OCI-LY7 (cell line): ENCODE measurements around the gene AFDN. TPM values are rescaled to one million over a fixed set of nuclear protein-coding genes. Genes with fewer than 3 reads are reported as not detected.

ENCODE experiments used
- BruUV-seq: library from RNA; stranded (reverse); fragments of 400-500 nt; replicated peaks from 2 replicates; lab custom pipeline; 2021; lab: Mats Ljungman, UMichigan
- CTCF ChIA-PET: fragments of 300-600 bp; sonication (Branson Sonifier 250); formaldehyde crosslinking; loops from one replicate; lab custom pipeline; 2022; ENCODE audit warnings: antibody characterized with exemption; ENCODE audit not compliant: unreplicated experiment; lab: Charles Lee
- POLR2A ChIA-PET: fragments of 300-600 bp; sonication (Branson Sonifier 250); formaldehyde crosslinking; loops from one replicate; lab custom pipeline; 2022; ENCODE audit warnings: antibody characterized with exemption; lab: Charles Lee
- DNase-seq: peaks from one replicate; pipeline ENCODE4 v3.0.0-alpha.2; 2015; ENCODE audit warnings: low spot score
- H2AFZ ChIP-seq: fragments of 200-600 bp; sonication (generic), shearing (Covaris generic); 2 replicates; pipeline ENCODE4 v1.6.1; 2014; ENCODE audit warnings: mild to moderate bottlenecking, antibody characterized with exemption, low read length, moderate library complexity
- H3K27ac ChIP-seq: fragments of 200-600 bp; sonication (generic); 2 replicates; pipeline ENCODE4 v1.5.1; 2014; ENCODE audit warnings: mixed run types, low read depth, mild to moderate bottlenecking, moderate library complexity, low read length, inconsistent platforms; ENCODE audit not compliant: poor library complexity, severe bottlenecking
- H3K36me3 ChIP-seq: fragments of 200-600 bp; sonication (generic); 2 replicates; pipeline ENCODE4 v1.6.1; 2014; ENCODE audit warnings: mild to moderate bottlenecking, antibody characterized with exemption, low read length, moderate library complexity, mixed read lengths; ENCODE audit not compliant: insufficient read depth
- H3K4me1 ChIP-seq: fragments of 200-600 bp; sonication (generic); 2 replicates; pipeline ENCODE4 v1.5.1; 2014; ENCODE audit warnings: mild to moderate bottlenecking, low read length; ENCODE audit not compliant: insufficient read depth, poor library complexity, severe bottlenecking
- H3K4me2 ChIP-seq: fragments of 200-600 bp; sonication (generic); 2 replicates; pipeline ENCODE4 v1.6.1; 2014; ENCODE audit warnings: mild to moderate bottlenecking, low read length
- H3K4me3 ChIP-seq: fragments of 200-600 bp; sonication (generic); 2 replicates; pipeline ENCODE4 v1.5.1; 2014; ENCODE audit warnings: mild to moderate bottlenecking, low read depth, low read length; ENCODE audit not compliant: poor library complexity, severe bottlenecking
- H3K79me2 ChIP-seq: fragments of 200-600 bp; sonication (generic); 2 replicates; pipeline ENCODE4 v1.6.1; 2016; ENCODE audit warnings: low read depth, mild to moderate bottlenecking, low read length, moderate library complexity, mixed read lengths; ENCODE audit not compliant: insufficient read depth
- H3K9me2 ChIP-seq: fragments of 200-600 bp; sonication (generic); 2 replicates; pipeline ENCODE4 v1.6.1; 2016; ENCODE audit warnings: mild to moderate bottlenecking, low read length, mixed read lengths; ENCODE audit not compliant: insufficient read depth
- H3K9me3 ChIP-seq: fragments of 200-600 bp; sonication (generic); 2 replicates; pipeline ENCODE4 v1.6.1; 2014; ENCODE audit warnings: mild to moderate bottlenecking, mixed run types, low read length, mixed read lengths
- H4K20me1 ChIP-seq: fragments of 200-600 bp; sonication (generic); 2 replicates; pipeline ENCODE4 v1.6.1; 2014; ENCODE audit warnings: mild to moderate bottlenecking, antibody characterized with exemption, low read length, moderate library complexity, mixed read lengths; ENCODE audit not compliant: insufficient read depth
- EZH2phosphoT487 ChIP-seq: fragments of 200-600 bp; sonication (generic); IDR thresholded peaks from 2 replicates; pipeline ENCODE4 v1.6.1; 2018; ENCODE audit warnings: low read depth, borderline replicate concordance, mild to moderate bottlenecking, mixed run types, antibody characterized with exemption, low read length, moderate library complexity, mixed read lengths
- intact Hi-C: fragments of 100-400 bp; cut with micrococcal nuclease; formaldehyde crosslinking; loops from one replicate; pipeline ENCODE4 v1.10.0; 2022; ENCODE audit not compliant: unreplicated experiment
- total RNA-seq, 2 experiments: library from RNA; depleted of rRNA in 1 of 2; stranded (reverse); fragments of >200 nt in 1 of 2; shearing (Covaris generic) in 1 of 2; gene quantifications; 2 replicates each; pipeline ENCODE4 v1.2.3, GENCODE V29; 2014 to 2022
- TF ChIP-seq, protein P1 (sequence below): fragments of 200-600 bp; sonication (generic); conservative IDR thresholded peaks from 2 replicates; pipeline ENCODE4 v1.5.1; 2014; ENCODE audit warnings: mild to moderate bottlenecking, antibody characterized with exemption, low read length, moderate library complexity, mixed read lengths

Gene AFDN
- total RNA-seq, 2 experiments from 2014 or later = 43.6 to 71.6 TPM

DNA sequence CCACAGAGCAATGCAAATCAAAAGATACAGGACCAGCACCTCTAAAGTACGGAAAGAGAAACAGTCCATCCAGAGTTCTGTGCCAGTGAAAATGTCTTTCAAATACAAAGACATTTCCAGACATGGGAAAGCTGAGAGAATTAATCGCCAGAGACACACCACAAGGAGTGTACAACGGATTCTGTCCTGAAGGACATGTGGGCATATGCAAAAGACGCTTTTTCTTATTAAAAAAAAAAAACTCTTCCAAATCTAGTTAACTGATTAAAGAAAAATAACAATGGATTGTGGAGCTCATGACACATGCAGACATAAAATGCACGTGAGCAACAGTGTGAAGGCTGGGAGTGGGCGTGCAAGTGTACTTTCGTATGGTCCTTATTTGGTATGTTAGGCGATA lies 193.5 kb downstream of the AFDN start:
- CTCF ChIA-PET = no interaction called here

DNA sequence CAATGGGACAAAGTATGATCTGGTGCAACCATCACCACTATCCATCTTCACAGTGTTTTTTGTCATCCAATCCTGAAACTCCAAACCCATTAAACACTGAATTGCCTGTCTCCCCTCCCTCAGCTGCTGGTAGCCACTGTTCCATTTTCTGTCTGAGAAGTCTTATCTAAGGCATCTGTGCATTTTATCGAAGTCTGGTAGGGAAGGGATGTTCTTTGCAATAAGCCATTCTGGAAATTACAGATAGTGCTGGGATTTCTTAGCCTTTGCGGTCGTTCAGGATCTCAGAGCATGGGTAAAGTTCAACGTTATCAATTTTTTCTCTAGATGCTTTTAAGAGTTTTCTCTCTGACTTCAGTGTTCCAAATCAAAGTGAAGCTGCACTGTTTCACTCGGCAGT lies 194.9 kb downstream of the AFDN start:
- DNase-seq = no peak
- Histone ChIP-seq H3K4me3 (no peak overlapping the region), H3K4me1 (no peaks in the 10 kb centered on the region), H2AFZ (no peak overlapping the region), H4K20me1 (no peaks in the 10 kb centered on the region), H3K9me3 (no peaks in the 10 kb centered on the region), H3K36me3 (no peaks in the 10 kb centered on the region), H3K9me2 (no peaks in the 10 kb centered on the region), H3K79me2 (no peaks in the 10 kb centered on the region), H3K27ac (no peak overlapping the region), H3K4me2 (no peak overlapping the region)
- TF ChIP-seq, protein P1, sequence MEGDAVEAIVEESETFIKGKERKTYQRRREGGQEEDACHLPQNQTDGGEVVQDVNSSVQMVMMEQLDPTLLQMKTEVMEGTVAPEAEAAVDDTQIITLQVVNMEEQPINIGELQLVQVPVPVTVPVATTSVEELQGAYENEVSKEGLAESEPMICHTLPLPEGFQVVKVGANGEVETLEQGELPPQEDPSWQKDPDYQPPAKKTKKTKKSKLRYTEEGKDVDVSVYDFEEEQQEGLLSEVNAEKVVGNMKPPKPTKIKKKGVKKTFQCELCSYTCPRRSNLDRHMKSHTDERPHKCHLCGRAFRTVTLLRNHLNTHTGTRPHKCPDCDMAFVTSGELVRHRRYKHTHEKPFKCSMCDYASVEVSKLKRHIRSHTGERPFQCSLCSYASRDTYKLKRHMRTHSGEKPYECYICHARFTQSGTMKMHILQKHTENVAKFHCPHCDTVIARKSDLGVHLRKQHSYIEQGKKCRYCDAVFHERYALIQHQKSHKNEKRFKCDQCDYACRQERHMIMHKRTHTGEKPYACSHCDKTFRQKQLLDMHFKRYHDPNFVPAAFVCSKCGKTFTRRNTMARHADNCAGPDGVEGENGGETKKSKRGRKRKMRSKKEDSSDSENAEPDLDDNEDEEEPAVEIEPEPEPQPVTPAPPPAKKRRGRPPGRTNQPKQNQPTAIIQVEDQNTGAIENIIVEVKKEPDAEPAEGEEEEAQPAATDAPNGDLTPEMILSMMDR = no peak
- no peak for TF ChIP-seq EZH2phosphoT487
- no TSS peak for BruUV-seq
- POLR2A ChIA-PET = no interaction called here
- CTCF ChIA-PET = no interaction called here
- intact Hi-C loops = no loop called here

More for the DNA sequence above, 193.5 kb downstream of the AFDN start:
- TF ChIP-seq EZH2phosphoT487 = no peak
- TF ChIP-seq, protein P1 = no peak
- no peaks in the 10 kb centered on the region for H3K79me2 ChIP-seq
- no peaks in the 10 kb centered on the region for H4K20me1 ChIP-seq
- no peak overlapping the region for H2AFZ ChIP-seq
- H3K27ac ChIP-seq = no peak overlapping the region
- DNase-seq = no peak
- H3K4me3 ChIP-seq = no peak overlapping the region
- no peaks in the 10 kb centered on the region for H3K9me3 ChIP-seq
- no peaks in the 10 kb centered on the region for H3K9me2 ChIP-seq
- intact Hi-C loops = no loop called here
- no TSS peak for BruUV-seq
- POLR2A ChIA-PET = interaction anchor here (1.3 kb wide), 1 partner anchor 8 kb away, joined by 3 read pairs; no protein-coding TSS in a partner anchor
- no peak overlapping the region for H3K4me2 ChIP-seq
- no peaks in the 10 kb centered on the region for H3K36me3 ChIP-seq
- H3K4me1 ChIP-seq = no peaks in the 10 kb centered on the region

Other genes with a start within 250 kb of the AFDN start
- not detected in 2 replicates for gene KIF25, start 170.8 kb downstream of the AFDN start, total RNA-seq (2014; rRNA removed; shearing (Covaris generic))
- gene KIF25, start 170.8 kb downstream of the AFDN start, total RNA-seq (2022) = not detected in 2 replicates